Cardiac muscle cell (in vitro differentiated cells and primary cell): Measurements from ENCODE around the gene ERBB2. TPM values are rescaled to one million over a fixed set of nuclear protein-coding genes. Genes with fewer than 3 reads are reported as not detected.
"Not testable (repeated sequence)": the region's sequence is repeated elsewhere in the genome, so short reads cannot be mapped to it uniquely, and the experiment has no call there.

Experiments
- DNase-seq, 2 donors: peaks; one replicate each; pipeline versions ENCODE4 v3.0.0 to v3.0.0-alpha.2; 2010 to 2017; ENCODE audit warnings: low read depth in 1 of 2, low spot score in 1 of 2
- H3K27ac ChIP-seq: fragments of 200-600 bp; sonication (generic); 2 replicates; pipeline ENCODE4 v1.5.1; 2016
- H3K27me3 ChIP-seq: fragments of 200-600 bp; sonication (generic); 2 replicates; pipeline ENCODE4 v1.6.0; 2016; ENCODE audit warnings: control low read depth
- H3K36me3 ChIP-seq: fragments of 200-600 bp; sonication (generic); 2 replicates; pipeline ENCODE4 v1.5.1; 2016; ENCODE audit warnings: control low read depth
- H3K4me1 ChIP-seq: fragments of 200-600 bp; sonication (generic); 2 replicates; pipeline ENCODE4 v1.8.1; 2017; ENCODE audit warnings: low read depth, mild to moderate bottlenecking, mixed run types
- H3K4me3 ChIP-seq: fragments of 200-600 bp; sonication (generic); 2 replicates; pipeline ENCODE4 v1.5.1; 2016; ENCODE audit warnings: mild to moderate bottlenecking
- H3K9me3 ChIP-seq: fragments of 200-600 bp; sonication (generic); 2 replicates; pipeline ENCODE4 v1.5.1; 2017; ENCODE audit warnings: low read depth, mild to moderate bottlenecking, control low read depth
- polyA plus RNA-seq: library from polyadenylated mRNA; unstranded; fragments of >200 nt; fragmentation: Nextera tagmentation; extraction: Ambion mirVana; gene quantifications from 2 replicates; pipeline ENCODE4 v1.2.1, GENCODE V29; 2016
- total RNA-seq: library from RNA; depleted of rRNA; stranded (reverse); fragments of >200 nt; gene quantifications from 2 replicates; pipeline ENCODE4 v1.2.3, GENCODE V29; 2016
- TF ChIP-seq, protein P1 (sequence below): IDR thresholded peaks from 2 replicates; pipeline ENCODE4 v1.5.1; 2012; ENCODE audit warnings: low read depth, mild to moderate bottlenecking, low read length

ERBB2 gene
- total and polyA plus RNA-seq, 2 experiments from 2014 or later, result 194 to 310 TPM

DNA sequence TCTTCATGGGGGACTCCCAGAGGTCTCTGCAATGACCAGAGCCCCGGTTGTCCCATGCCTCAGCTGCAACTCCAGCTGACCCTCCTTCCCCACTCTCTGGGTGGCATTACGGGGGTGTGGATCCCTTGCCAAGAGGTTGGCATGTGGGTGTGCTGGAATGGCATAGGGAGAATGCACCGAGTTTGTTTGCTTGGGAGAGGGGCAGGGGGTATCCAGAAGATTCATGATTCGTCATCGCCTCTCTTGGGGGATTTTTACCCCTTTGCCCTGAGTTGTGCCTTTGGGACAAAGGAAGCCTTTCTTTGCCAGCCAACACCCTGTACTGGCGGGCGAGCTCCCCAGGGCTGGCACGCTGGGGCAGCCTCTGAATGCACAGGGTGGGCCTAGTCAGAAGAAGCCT, 6.5 kb downstream of the ERBB2 start:
- Histone ChIP-seq H3K27ac (peak overlapping the region; percentile 93), H3K36me3 (peaks cover 45% of the 10 kb centered on the region)

DNA sequence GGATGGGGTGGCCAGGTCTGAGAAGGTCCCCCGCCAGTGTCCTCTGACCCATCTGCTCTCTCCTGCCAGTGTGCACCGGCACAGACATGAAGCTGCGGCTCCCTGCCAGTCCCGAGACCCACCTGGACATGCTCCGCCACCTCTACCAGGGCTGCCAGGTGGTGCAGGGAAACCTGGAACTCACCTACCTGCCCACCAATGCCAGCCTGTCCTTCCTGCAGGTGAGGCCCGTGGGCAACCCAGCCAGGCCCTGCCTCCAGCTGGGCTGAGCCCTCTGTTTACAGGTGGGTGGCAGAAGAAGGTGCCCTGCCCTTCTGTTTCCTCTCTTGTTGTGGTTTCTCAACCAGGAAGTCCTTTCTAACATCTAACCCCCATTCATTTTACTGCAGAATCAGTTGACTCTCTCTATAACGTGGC, 7.1 kb downstream of the ERBB2 start:
- Histone ChIP-seq H3K27me3 (no peaks in the 10 kb centered on the region), H3K36me3 (peaks cover 50% of the 10 kb centered on the region), H3K27ac (peak overlapping the region; percentile 93), H3K4me3 (no peak overlapping the region), H3K9me3 (no peaks in the 10 kb centered on the region), H3K4me1 (peaks cover 41% of the 10 kb centered on the region)
- DNase-seq, result no peak
- TF ChIP-seq, protein P1, sequence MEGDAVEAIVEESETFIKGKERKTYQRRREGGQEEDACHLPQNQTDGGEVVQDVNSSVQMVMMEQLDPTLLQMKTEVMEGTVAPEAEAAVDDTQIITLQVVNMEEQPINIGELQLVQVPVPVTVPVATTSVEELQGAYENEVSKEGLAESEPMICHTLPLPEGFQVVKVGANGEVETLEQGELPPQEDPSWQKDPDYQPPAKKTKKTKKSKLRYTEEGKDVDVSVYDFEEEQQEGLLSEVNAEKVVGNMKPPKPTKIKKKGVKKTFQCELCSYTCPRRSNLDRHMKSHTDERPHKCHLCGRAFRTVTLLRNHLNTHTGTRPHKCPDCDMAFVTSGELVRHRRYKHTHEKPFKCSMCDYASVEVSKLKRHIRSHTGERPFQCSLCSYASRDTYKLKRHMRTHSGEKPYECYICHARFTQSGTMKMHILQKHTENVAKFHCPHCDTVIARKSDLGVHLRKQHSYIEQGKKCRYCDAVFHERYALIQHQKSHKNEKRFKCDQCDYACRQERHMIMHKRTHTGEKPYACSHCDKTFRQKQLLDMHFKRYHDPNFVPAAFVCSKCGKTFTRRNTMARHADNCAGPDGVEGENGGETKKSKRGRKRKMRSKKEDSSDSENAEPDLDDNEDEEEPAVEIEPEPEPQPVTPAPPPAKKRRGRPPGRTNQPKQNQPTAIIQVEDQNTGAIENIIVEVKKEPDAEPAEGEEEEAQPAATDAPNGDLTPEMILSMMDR, result no peak

More for the DNA sequence above, 6.5 kb downstream of the ERBB2 start:
- TF ChIP-seq, protein P1, result no peak
- Histone ChIP-seq H3K27me3 (no peaks in the 10 kb centered on the region), H3K4me3 (no peak overlapping the region), H3K9me3 (no peaks in the 10 kb centered on the region), H3K4me1 (peaks cover 46% of the 10 kb centered on the region)
- DNase-seq, result no peak

DNA sequence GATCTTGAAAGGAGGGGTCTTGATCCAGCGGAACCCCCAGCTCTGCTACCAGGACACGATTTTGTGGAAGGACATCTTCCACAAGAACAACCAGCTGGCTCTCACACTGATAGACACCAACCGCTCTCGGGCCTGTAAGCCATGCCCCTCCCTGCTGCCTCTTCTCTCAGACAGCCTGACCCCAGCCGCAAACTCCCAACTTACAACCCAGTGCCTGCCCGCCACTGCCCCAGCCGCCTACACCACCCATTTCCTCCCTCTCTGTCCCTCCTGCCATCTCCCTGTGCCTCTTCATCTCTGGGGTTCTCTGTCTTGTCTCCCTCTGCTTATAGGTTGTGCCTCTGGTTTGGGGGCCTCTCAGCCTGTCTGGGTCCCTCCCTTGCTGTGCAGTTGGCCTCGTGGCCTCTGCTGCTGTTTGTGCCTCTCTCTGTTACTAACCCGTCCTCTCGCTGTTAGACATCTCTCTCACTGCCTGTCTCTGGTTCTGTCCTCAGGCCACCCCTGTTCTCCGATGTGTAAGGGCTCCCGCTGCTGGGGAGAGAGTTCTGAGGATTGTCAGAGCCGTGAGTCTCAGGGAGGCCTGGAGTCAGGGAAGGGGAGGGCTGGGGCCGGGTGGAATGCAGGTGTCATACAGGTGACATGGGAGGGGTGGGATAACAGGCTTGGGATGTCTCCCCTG, 9.6 kb downstream of the ERBB2 start:
- Histone ChIP-seq H3K9me3 (no peaks in the 10 kb centered on the region), H3K27ac (no peak overlapping the region), H3K36me3 (peaks cover 73% of the 10 kb centered on the region), H3K27me3 (no peaks in the 10 kb centered on the region), H3K4me3 (no peak overlapping the region), H3K4me1 (peaks cover 16% of the 10 kb centered on the region)
- TF ChIP-seq, protein P1, result no peak
- no peak for DNase-seq

DNA sequence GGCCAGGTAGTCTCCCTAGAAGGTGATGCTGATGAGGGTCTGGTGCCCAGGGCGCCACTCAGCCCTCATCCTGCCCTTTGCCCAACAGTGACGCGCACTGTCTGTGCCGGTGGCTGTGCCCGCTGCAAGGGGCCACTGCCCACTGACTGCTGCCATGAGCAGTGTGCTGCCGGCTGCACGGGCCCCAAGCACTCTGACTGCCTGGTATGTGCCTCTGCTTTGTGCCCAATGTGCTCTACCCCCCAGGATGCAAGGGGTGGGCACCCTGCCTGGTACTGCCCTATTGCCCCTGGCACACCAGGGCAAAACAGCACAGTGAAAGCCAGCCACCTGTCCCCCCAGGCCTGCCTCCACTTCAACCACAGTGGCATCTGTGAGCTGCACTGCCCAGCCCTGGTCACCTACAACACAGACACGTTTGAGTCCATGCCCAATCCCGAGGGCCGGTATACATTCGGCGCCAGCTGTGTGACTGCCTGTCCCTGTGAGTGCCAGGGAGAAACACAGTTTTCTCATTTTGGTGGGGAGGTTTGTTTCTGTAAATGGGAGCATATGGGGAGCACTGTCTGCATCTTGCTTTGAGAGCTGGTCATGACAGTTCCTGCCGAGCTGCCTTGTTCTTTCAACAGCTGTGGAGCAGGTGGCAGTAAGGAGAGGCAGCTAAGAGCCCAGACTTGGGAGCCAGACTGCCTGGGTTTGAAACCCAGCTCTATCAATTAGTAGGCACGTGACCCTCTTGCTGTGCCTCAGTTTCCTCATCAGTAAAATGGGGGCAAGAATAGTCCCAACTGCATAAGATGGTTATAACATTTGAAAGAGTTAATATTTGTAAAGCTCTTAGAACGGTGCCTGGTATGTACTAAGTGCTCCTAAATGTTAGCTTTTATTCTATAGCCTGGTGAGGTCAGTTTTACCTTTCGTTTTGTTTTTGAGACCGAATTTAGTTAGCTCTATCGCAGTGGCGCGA, 10.4 kb downstream of the ERBB2 start:
- no peak for DNase-seq
- H3K4me1 ChIP-seq, result peaks cover 7% of the 10 kb centered on the region
- TF ChIP-seq, protein P1, result no peak
- no peak overlapping the region for H3K27ac ChIP-seq
- no peaks in the 10 kb centered on the region for H3K9me3 ChIP-seq
- no peaks in the 10 kb centered on the region for H3K27me3 ChIP-seq
- H3K4me3 ChIP-seq, result no peak overlapping the region
- H3K36me3 ChIP-seq, result peaks cover 79% of the 10 kb centered on the region

DNA sequence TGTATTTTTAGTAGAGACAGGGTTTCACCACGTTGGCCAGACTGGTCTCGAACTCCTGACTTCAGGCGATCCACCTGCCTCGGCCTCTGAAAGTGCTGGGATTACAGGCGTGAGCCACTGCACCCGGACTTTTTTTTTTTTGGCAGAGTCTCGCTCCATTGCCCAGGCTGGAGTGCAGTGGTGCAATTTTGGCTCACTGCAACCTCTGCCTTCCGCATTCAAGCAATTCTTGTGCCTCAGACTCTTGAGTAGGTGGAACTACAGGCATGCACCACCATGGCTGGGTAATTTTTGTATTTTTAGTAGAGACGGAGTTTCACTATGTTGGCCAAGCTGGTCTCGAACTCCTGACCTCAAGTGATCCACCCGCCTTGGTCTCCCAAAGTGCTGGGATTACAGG, 11.2 kb downstream of the ERBB2 start:
- H3K9me3 ChIP-seq, H3K27me3 ChIP-seq, H3K4me3 ChIP-seq, DNase-seq, H3K4me1 ChIP-seq, H3K27ac ChIP-seq: not testable (repeated sequence)
- H3K36me3 ChIP-seq, result peaks cover 87% of the 10 kb centered on the region

DNA sequence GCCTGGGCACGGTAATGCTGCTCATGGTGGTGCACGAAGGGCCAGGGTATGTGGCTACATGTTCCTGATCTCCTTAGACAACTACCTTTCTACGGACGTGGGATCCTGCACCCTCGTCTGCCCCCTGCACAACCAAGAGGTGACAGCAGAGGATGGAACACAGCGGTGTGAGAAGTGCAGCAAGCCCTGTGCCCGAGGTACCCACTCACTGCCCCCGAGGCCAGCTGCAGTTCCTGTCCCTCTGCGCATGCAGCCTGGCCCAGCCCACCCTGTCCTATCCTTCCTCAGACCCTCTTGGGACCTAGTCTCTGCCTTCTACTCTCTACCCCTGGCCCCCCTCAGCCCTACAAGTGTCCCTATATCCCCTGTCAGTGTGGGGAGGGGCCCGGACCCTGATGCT, 12.0 kb downstream of the ERBB2 start:
- DNase-seq, result no peak
- Histone ChIP-seq H3K9me3 (no peaks in the 10 kb centered on the region), H3K4me3 (no peak overlapping the region), H3K27ac (no peak overlapping the region), H3K36me3 (peaks cover 92% of the 10 kb centered on the region), H3K4me1 (no peaks in the 10 kb centered on the region), H3K27me3 (no peaks in the 10 kb centered on the region)
- TF ChIP-seq, protein P1, result no peak
